Measurements from ENCODE around the gene UIMC1.

The UIMC1 gene

GRCh38 chr5:176882567-176882903 is 124.0 kb downstream of the UIMC1 start:
- H3K36me3 ChIP-seq (ENCODE audit: control insufficient read depth, insufficient read depth, low read length): no peaks in the 10 kb centered on the region
- no peak overlapping the region for H2AFZ ChIP-seq
- no peaks in the 10 kb centered on the region for H3K27me3 ChIP-seq (ENCODE audit: control insufficient read depth, insufficient read depth, low read length)
- no peak for TF ChIP-seq CTCF (IDR thresholded peaks at IDR 0.05)
- H3K9me3 ChIP-seq (ENCODE audit: control insufficient read depth, low read length): no peaks in the 10 kb centered on the region
- H3K9ac ChIP-seq: no peak overlapping the region
- no peak overlapping the region for H3K27ac ChIP-seq
- no peaks in the 10 kb centered on the region for H3K4me1 ChIP-seq
- no peak overlapping the region for H3K4me2 ChIP-seq (ENCODE audit: low read length)
- no peaks in the 10 kb centered on the region for H3K79me2 ChIP-seq
- no peak overlapping the region for H3K4me3 ChIP-seq (ENCODE audit: low read depth, low read length)

GRCh38 chr5:176881816-176882566 is 124.6 kb downstream of the UIMC1 start:
- no peak overlapping the region for H2AFZ ChIP-seq
- H3K27ac ChIP-seq: no peak overlapping the region
- no peaks in the 10 kb centered on the region for H3K9me3 ChIP-seq (ENCODE audit: control insufficient read depth, low read length)
- H3K79me2 ChIP-seq: no peaks in the 10 kb centered on the region
- H3K9ac ChIP-seq: no peak overlapping the region
- H3K4me3 ChIP-seq (ENCODE audit: low read depth, low read length): no peak overlapping the region
- no peaks in the 10 kb centered on the region for H3K36me3 ChIP-seq (ENCODE audit: control insufficient read depth, insufficient read depth, low read length)
- H3K4me2 ChIP-seq (ENCODE audit: low read length): no peak overlapping the region
- H3K27me3 ChIP-seq (ENCODE audit: control insufficient read depth, insufficient read depth, low read length): no peaks in the 10 kb centered on the region
- TF ChIP-seq CTCF (IDR thresholded peaks at IDR 0.05): no peak
- no peaks in the 10 kb centered on the region for H3K4me1 ChIP-seq

GRCh38 chr5:176881021-176881749 is 125.4 kb downstream of the UIMC1 start:
- Histone ChIP-seq H3K27me3 (ENCODE audit: control insufficient read depth, insufficient read depth, low read length) (no peaks in the 10 kb centered on the region), H3K79me2 (no peaks in the 10 kb centered on the region), H3K36me3 (ENCODE audit: control insufficient read depth, insufficient read depth, low read length) (no peaks in the 10 kb centered on the region), H2AFZ (no peak overlapping the region), H3K9me3 (ENCODE audit: control insufficient read depth, low read length) (no peaks in the 10 kb centered on the region), H3K4me1 (no peaks in the 10 kb centered on the region), H3K9ac (no peak overlapping the region), H3K4me3 (ENCODE audit: low read depth, low read length) (no peak overlapping the region), H3K27ac (no peak overlapping the region), H3K4me2 (ENCODE audit: low read length) (no peak overlapping the region)
- TF ChIP-seq CTCF (IDR thresholded peaks at IDR 0.05): no peak

- Histone ChIP-seq H3K27me3 (ENCODE audit: control insufficient read depth, insufficient read depth, low read length) (no peaks in the 10 kb centered on the region), H3K36me3 (ENCODE audit: control insufficient read depth, insufficient read depth, low read length) (no peaks in the 10 kb centered on the region), H3K4me3 (ENCODE audit: low read depth, low read length) (no peak overlapping the region), H3K79me2 (no peaks in the 10 kb centered on the region), H3K9me3 (ENCODE audit: control insufficient read depth, low read length) (no peaks in the 10 kb centered on the region), H3K4me2 (ENCODE audit: low read length) (no peak overlapping the region), H2AFZ (no peak overlapping the region), H3K4me1 (no peaks in the 10 kb centered on the region), H3K27ac (no peak overlapping the region), H3K9ac (no peak overlapping the region)
- no peak for TF ChIP-seq CTCF (IDR thresholded peaks at IDR 0.05)
These were observed 126.1 kb downstream of the UIMC1 start for GRCh38 chr5:176880366-176881020.

All from parathyroid adenoma (tissue), 2 donors.